Ascending aorta (tissue), 2 donors: Measurements from ENCODE around the gene SLC41A2. TPM values are rescaled to one million over a fixed set of nuclear protein-coding genes. Genes with fewer than 3 reads are reported as not detected.

Source experiments
- DNase-seq, 2 donors: peaks; one replicate each; pipeline ENCODE4 v3.0.0-alpha.2; 2019; ENCODE audit warnings: low spot score in 2 of 2
- H3K27ac ChIP-seq, 2 donors: fragments of 200-600 bp; sonication (generic); one replicate each; pipeline ENCODE4 v1.5.1; 2016 to 2017; ENCODE audit warnings: mild to moderate bottlenecking in 1 of 2
- H3K27me3 ChIP-seq: fragments of 200-600 bp; sonication (generic); one replicate; pipeline ENCODE4 v1.5.1; 2017
- H3K36me3 ChIP-seq, 2 donors: fragments of 200-600 bp; sonication (generic); one replicate each; pipeline ENCODE4 v1.5.1; 2016
- H3K4me1 ChIP-seq, 2 donors: fragments of 200-600 bp; sonication (generic); one replicate each; pipeline ENCODE4 v1.5.1; 2016 to 2017; ENCODE audit warnings: mild to moderate bottlenecking in 1 of 2
- H3K4me3 ChIP-seq, 2 donors: fragments of 200-600 bp; sonication (generic); one replicate each; pipeline ENCODE4 v1.5.1; 2016 to 2017; ENCODE audit warnings: mild to moderate bottlenecking in 1 of 2
- H3K9me3 ChIP-seq, 2 donors: fragments of 200-600 bp; sonication (generic); one replicate each; pipeline ENCODE4 v1.5.1; 2016
- CTCF ChIP-seq, 3 experiments: fragments of 200-600 bp in 2 of 3; fragments of 450-650 bp in 1 of 3; sonication (generic) in 2 of 3; IDR thresholded peaks; one replicate each; pipeline ENCODE4 v1.5.1; 2016 to 2019; ENCODE audit warnings: antibody characterized with exemption in 3 of 3, mild to moderate bottlenecking in 1 of 3, moderate library complexity in 1 of 3
- intact Hi-C: fragments of 100-400 bp; cut with DNase I; formaldehyde crosslinking; loops from one replicate; pipeline ENCODE4 v1.15.1; 2023
- total RNA-seq: library from RNA; depleted of rRNA; stranded (reverse); fragments of >200 nt; gene quantifications from one replicate; pipeline ENCODE4 v1.1.0, GENCODE V29; 2016

Gene SLC41A2
- total RNA-seq, 1 donor from 2014 or later, result 15.6 TPM

- DNase-seq, result no peak
- no peak for TF ChIP-seq CTCF (IDR thresholded peaks at IDR 0.05)
- no peaks in the 10 kb centered on the region for H3K9me3 ChIP-seq
- intact Hi-C loops, result no loop called here
- no peaks in the 10 kb centered on the region for H3K36me3 ChIP-seq
- H3K4me3 ChIP-seq, result no peak overlapping the region
- H3K4me1 ChIP-seq, result peaks cover 0 to 13% of the 10 kb centered on the region in 2 donors
- peak overlapping the region in 1 of 2 donors; percentile 12 for H3K27ac ChIP-seq
- no peaks in the 10 kb centered on the region for H3K27me3 ChIP-seq
These were observed 16.0 kb downstream of the SLC41A2 start for GRCh38 chr12:104942075-104942474.

- intact Hi-C loops, result no loop called here
- Histone ChIP-seq H3K4me3 (no peak overlapping the region), H3K4me1 (peaks cover 0 to 13% of the 10 kb centered on the region in 2 donors), H3K36me3 (no peaks in the 10 kb centered on the region), H3K27ac (no peak overlapping the region), H3K27me3 (no peaks in the 10 kb centered on the region), H3K9me3 (no peaks in the 10 kb centered on the region)
- no peak for TF ChIP-seq CTCF (IDR thresholded peaks at IDR 0.05)
- DNase-seq, result no peak
These were observed 16.6 kb downstream of the SLC41A2 start for GRCh38 chr12:104941454-104941853.

GRCh38 chr12:104939089-104939488, 19.0 kb downstream of the SLC41A2 start:
- Histone ChIP-seq H3K9me3 (no peaks in the 10 kb centered on the region), H3K27me3 (no peaks in the 10 kb centered on the region), H3K36me3 (no peaks in the 10 kb centered on the region), H3K4me3 (no peak overlapping the region), H3K4me1 (peaks cover 0 to 13% of the 10 kb centered on the region in 2 donors), H3K27ac (no peak overlapping the region)
- intact Hi-C loops, result no loop called here
- no peak for DNase-seq
- TF ChIP-seq CTCF (IDR thresholded peaks at IDR 0.05), result no peak

DNA sequence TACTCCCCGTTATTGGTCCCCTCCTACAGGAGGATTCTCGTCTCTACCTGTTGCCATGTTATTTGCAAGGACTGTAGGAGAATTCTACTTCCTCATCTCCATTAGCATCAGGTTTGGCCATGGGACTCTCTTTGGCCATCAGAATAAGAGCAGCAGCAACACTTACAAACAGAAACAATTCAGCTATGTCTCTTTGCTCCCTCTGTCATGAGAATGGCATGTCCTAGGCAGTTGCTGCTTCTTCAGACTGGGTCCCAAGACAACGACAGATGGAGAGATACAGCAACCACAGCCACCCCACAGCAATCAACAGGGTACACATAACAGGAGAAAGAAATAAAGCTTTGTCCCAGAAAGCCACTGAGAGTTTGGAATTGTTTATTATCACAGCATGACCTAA, 19.7 kb downstream of the SLC41A2 start:
- intact Hi-C loops, result no loop called here
- Histone ChIP-seq H3K36me3 (no peaks in the 10 kb centered on the region), H3K27ac (no peak overlapping the region), H3K4me3 (no peak overlapping the region), H3K4me1 (peaks cover 0 to 13% of the 10 kb centered on the region in 2 donors), H3K9me3 (no peaks in the 10 kb centered on the region), H3K27me3 (no peaks in the 10 kb centered on the region)
- no peak for TF ChIP-seq CTCF (IDR thresholded peaks at IDR 0.05)
- DNase-seq, result no peak

GRCh38 chr12:104935886-104936285, 22.2 kb downstream of the SLC41A2 start:
- Histone ChIP-seq H3K27me3 (no peaks in the 10 kb centered on the region), H3K36me3 (no peaks in the 10 kb centered on the region), H3K27ac (no peak overlapping the region), H3K4me3 (no peak overlapping the region), H3K4me1 (peaks cover 0 to 13% of the 10 kb centered on the region in 2 donors), H3K9me3 (no peaks in the 10 kb centered on the region)
- intact Hi-C loops, result no loop called here
- no peak for DNase-seq
- TF ChIP-seq CTCF (IDR thresholded peaks at IDR 0.05), result no peak

GRCh38 chr12:104933778-104934177, 24.3 kb downstream of the SLC41A2 start:
- DNase-seq, result no peak
- TF ChIP-seq CTCF (IDR thresholded peaks at IDR 0.05), result no peak
- intact Hi-C loops, result no loop called here

More at GRCh38 chr12:104933778-104934177, 24.3 kb downstream of the SLC41A2 start:
- Histone ChIP-seq H3K9me3 (no peaks in the 10 kb centered on the region), H3K4me3 (no peak overlapping the region), H3K27ac (no peak overlapping the region), H3K4me1 (peaks cover 0 to 15% of the 10 kb centered on the region in 2 donors), H3K36me3 (no peaks in the 10 kb centered on the region), H3K27me3 (no peaks in the 10 kb centered on the region)
